Activated CD8-positive, alpha-beta memory T cell treated with anti-CD3 and anti-CD28 coated beads for 24 hours (primary cell): ENCODE measurements around the gene LARP4.

ENCODE experiments used
- DNase-seq: peaks from one replicate; pipeline ENCODE4 v3.0.0-alpha.2; 2020

LARP4 gene

DNA sequence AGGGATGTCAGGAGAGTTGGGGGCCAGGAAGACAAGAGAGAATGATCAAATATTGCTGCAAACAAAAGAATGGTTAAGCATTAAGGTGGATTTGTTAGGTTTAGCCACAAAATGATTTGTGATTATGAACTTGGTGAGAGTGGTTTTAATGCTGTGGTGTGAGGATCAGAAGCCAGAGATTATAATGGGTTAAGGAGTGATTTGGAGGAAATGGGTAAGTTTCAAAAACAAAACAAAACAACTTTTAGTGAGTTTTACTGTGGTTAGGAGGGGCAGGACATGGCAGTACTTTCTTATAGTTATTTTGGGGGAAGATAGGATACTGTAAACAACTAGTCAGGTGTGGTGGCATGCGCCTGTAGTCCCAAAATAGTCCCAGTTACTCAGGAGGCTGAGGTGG is 128.1 kb downstream of the LARP4 start:
- no peak for DNase-seq

DNA sequence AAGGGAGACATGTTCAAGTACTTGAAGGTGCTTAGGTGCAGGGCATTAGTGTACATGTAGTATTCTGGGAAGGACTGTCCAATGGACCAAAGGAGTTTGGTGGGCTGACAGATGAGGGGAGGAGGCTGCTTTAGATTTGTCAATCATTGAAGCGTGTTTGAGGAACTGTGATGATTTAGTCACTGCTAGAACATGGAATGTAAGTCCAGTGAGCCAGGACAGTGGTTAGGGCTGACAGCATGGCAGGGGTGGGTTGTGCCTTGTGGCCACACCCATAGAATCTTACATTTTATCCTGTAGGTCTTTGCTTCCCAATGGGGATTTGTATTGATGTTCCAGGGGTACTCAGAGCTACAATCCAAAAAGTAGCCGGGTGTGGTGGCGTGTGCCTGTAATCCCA is 128.7 kb downstream of the LARP4 start:
- no peak for DNase-seq
